ENCODE results near the gene PTTG1IP2. TPM values are rescaled to one million over a fixed set of nuclear protein-coding genes. Genes with fewer than 3 reads are reported as not detected.

PTTG1IP2 gene
- total and polyA plus RNA-seq, 10 of the 15 experiments (the other 5 are each of a cell fraction or from before 2014, with no cell fraction given): not detected

DNA sequence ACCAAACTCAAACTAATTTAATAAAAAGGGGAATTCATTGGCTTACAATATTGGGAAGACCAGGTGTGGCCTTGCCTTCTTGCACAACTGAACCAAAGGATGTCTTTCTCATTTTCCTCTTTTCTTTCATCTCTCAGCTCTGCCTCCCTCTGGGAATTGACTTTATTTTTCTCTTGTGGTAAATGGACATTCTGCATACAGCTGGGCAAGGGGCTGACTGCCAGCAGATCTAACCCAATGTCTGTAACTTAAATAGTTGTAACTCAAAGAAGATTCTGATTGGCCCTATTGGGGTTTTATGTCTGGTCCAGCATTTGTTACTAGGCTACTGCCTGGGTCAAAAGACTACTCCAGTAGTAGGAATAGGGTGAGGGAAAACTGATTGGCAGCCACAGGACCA, 15.3 kb downstream of the PTTG1IP2 start:
- Histone ChIP-seq H3K27me3 (replicated peaks in 1 of 2; ENCODE audit: control insufficient read depth in 2 of 2, insufficient read depth in 2 of 2, low read length in 1 of 2) (no peaks in the 10 kb centered on the region), H3K36me3 (ENCODE audit: control insufficient read depth in 2 of 2, insufficient read depth in 2 of 2, low read length in 1 of 2) (no peaks in the 10 kb centered on the region), H3K4me2 (ENCODE audit: control insufficient read depth, insufficient read depth) (no peak overlapping the region), H3K9me3 (replicated peaks; ENCODE audit: control insufficient read depth, insufficient read depth, low read length) (no peaks in the 10 kb centered on the region), H3K4me1 (ENCODE audit: control insufficient read depth, insufficient read depth, low read length) (no peaks in the 10 kb centered on the region), H3K79me2 (ENCODE audit: control insufficient read depth, insufficient read depth, low read length) (no peaks in the 10 kb centered on the region), H2AFZ (ENCODE audit: control insufficient read depth, low read depth, low read length) (no peak overlapping the region), H3K9ac (ENCODE audit: control insufficient read depth, insufficient read depth, low read length) (no peak overlapping the region), H4K20me1 (ENCODE audit: control insufficient read depth, insufficient read depth) (no peaks in the 10 kb centered on the region), H3K4me3 (no peak overlapping the region), H3K27ac (ENCODE audit: control insufficient read depth, insufficient read depth) (no peak overlapping the region)
- in situ Hi-C loops (cut with MboI): no loop called here
- TF ChIP-seq MYC (IDR thresholded peaks at IDR 0.05; ENCODE audit: insufficient read depth, insufficient read length, insufficient replicate concordance, low read length, severe bottlenecking) (no peak), RBBP5 (conservative IDR thresholded peaks at IDR 0.05) (no peak), POLR2A (IDR thresholded peaks at IDR 0.05; ENCODE audit: low read depth, low read length) (no peak)
- TF ChIP-seq, protein P1, sequence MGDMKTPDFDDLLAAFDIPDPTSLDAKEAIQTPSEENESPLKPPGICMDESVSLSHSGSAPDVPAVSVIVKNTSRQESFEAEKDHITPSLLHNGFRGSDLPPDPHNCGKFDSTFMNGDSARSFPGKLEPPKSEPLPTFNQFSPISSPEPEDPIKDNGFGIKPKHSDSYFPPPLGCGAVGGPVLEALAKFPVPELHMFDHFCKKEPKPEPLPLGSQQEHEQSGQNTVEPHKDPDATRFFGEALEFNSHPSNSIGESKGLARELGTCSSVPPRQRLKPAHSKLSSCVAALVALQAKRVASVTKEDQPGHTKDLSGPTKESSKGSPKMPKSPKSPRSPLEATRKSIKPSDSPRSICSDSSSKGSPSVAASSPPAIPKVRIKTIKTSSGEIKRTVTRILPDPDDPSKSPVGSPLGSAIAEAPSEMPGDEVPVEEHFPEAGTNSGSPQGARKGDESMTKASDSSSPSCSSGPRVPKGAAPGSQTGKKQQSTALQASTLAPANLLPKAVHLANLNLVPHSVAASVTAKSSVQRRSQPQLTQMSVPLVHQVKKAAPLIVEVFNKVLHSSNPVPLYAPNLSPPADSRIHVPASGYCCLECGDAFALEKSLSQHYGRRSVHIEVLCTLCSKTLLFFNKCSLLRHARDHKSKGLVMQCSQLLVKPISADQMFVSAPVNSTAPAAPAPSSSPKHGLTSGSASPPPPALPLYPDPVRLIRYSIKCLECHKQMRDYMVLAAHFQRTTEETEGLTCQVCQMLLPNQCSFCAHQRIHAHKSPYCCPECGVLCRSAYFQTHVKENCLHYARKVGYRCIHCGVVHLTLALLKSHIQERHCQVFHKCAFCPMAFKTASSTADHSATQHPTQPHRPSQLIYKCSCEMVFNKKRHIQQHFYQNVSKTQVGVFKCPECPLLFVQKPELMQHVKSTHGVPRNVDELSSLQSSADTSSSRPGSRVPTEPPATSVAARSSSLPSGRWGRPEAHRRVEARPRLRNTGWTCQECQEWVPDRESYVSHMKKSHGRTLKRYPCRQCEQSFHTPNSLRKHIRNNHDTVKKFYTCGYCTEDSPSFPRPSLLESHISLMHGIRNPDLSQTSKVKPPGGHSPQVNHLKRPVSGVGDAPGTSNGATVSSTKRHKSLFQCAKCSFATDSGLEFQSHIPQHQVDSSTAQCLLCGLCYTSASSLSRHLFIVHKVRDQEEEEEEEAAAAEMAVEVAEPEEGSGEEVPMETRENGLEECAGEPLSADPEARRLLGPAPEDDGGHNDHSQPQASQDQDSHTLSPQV (IDR thresholded peaks at IDR 0.05): no peak
- intact Hi-C loops (cut with micrococcal nuclease; ENCODE audit: unreplicated experiment): no loop called here
- ChIA-PET POLR2A (no interaction called here), SMC1A (ENCODE audit: uncharacterized antibody, unreplicated experiment) (interaction anchor here (1.6 kb wide), 1 partner anchor 8 kb away, joined by 4 read pairs; no protein-coding TSS in a partner anchor), RAD21 (ENCODE audit: unreplicated experiment) (no interaction called here), CTCF (no interaction called here)
- no peak for FAIRE-seq
- no peak for ATAC-seq
- no peak for DNase-seq (ENCODE audit: low read depth, low spot score)
- BruUV-seq (replicated peaks): no TSS peak
